NB4 (cell line): ENCODE data around the gene TIMM17B.

Source experiments
- CTCF ChIP-seq: IDR thresholded peaks from one replicate; pipeline ENCODE4 v1.5.1; 2012; ENCODE audit warnings: low read depth, low read length
- MAX ChIP-seq: IDR thresholded peaks from 2 replicates; pipeline ENCODE4 v1.6.1; 2011; ENCODE audit warnings: low read depth, low read length
- MYC ChIP-seq: IDR thresholded peaks from 2 replicates; pipeline ENCODE4 v1.6.1; 2011; ENCODE audit warnings: low read depth, low read length
- POLR2A ChIP-seq: IDR thresholded peaks from 2 replicates; pipeline ENCODE4 v1.6.1; 2011; ENCODE audit warnings: mild to moderate bottlenecking; ENCODE audit not compliant: insufficient read length; ENCODE audit errors: extremely low read depth

- TF ChIP-seq CTCF = no peak
- no peak for TF ChIP-seq POLR2A
- TF ChIP-seq MAX = no peak
- no peak for TF ChIP-seq MYC
These were observed 1.5 kb upstream of the TIMM17B start for GRCh38 chrX:48899078-48899410.
